ENCODE data around the gene CCNO.

The CCNO gene

DNA sequence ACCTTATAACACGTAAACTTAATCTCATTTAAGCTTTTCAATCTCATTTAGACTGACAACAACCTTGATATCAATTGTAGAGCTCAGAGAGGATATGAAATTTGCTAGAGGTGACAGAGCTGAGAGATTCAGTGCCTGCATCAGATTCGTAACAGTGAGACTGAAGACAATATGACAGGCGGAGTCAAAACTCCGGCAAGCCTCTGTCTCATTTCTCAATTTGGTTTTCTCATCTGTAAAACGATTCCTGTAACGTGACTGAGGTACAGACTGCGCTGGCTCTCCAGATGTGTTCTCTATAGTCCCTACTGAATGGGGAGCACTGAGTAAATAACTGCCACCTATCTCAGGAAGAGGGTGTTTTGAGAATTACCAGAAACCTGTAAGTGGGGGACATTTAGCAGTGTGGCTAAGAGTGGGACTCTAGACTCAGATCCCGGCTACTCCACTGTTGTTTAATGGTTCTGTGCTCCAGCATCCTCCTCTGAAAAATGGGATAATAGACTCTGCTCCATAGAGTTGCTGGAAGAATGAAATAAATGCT, 3.2 kb downstream of the CCNO start:
- Histone ChIP-seq H3K4me1 (ENCODE audit: insufficient read depth, low read length, poor library complexity, severe bottlenecking) (no peaks in the 10 kb centered on the region), H2AFZ (ENCODE audit: low read length) (no peak overlapping the region), H3K9me3 (ENCODE audit: insufficient read depth, low read depth, low read length) (no peaks in the 10 kb centered on the region), H3K27me3 (ENCODE audit: insufficient read depth, low read length, poor library complexity, severe bottlenecking) (peaks cover 15% of the 10 kb centered on the region), H3K4me2 (ENCODE audit: low read depth, low read length, poor library complexity, severe bottlenecking) (no peak overlapping the region), H3K9me2 (replicated peaks; ENCODE audit: low read depth, low read length) (no peaks in the 10 kb centered on the region), H3K79me2 (ENCODE audit: insufficient read depth, low read length) (no peaks in the 10 kb centered on the region), H3K36me3 (ENCODE audit: insufficient read depth, low read length) (no peaks in the 10 kb centered on the region), H3K4me3 (ENCODE audit: low read length, poor library complexity, severe bottlenecking) (no peak overlapping the region), H4K20me1 (ENCODE audit: insufficient read depth, low read length, poor library complexity, severe bottlenecking) (no peaks in the 10 kb centered on the region), H3K9ac (ENCODE audit: low read depth, low read length, poor library complexity, severe bottlenecking) (no peak overlapping the region), H3F3A (ENCODE audit: low read depth) (no peaks in the 10 kb centered on the region)
- TF ChIP-seq, protein P1, sequence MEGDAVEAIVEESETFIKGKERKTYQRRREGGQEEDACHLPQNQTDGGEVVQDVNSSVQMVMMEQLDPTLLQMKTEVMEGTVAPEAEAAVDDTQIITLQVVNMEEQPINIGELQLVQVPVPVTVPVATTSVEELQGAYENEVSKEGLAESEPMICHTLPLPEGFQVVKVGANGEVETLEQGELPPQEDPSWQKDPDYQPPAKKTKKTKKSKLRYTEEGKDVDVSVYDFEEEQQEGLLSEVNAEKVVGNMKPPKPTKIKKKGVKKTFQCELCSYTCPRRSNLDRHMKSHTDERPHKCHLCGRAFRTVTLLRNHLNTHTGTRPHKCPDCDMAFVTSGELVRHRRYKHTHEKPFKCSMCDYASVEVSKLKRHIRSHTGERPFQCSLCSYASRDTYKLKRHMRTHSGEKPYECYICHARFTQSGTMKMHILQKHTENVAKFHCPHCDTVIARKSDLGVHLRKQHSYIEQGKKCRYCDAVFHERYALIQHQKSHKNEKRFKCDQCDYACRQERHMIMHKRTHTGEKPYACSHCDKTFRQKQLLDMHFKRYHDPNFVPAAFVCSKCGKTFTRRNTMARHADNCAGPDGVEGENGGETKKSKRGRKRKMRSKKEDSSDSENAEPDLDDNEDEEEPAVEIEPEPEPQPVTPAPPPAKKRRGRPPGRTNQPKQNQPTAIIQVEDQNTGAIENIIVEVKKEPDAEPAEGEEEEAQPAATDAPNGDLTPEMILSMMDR (conservative IDR thresholded peaks at IDR 0.05; ENCODE audit: low read length) = no peak
- TF ChIP-seq EZH2phosphoT487 (IDR thresholded peaks at IDR 0.05; ENCODE audit: borderline replicate concordance) = no peak

DNA sequence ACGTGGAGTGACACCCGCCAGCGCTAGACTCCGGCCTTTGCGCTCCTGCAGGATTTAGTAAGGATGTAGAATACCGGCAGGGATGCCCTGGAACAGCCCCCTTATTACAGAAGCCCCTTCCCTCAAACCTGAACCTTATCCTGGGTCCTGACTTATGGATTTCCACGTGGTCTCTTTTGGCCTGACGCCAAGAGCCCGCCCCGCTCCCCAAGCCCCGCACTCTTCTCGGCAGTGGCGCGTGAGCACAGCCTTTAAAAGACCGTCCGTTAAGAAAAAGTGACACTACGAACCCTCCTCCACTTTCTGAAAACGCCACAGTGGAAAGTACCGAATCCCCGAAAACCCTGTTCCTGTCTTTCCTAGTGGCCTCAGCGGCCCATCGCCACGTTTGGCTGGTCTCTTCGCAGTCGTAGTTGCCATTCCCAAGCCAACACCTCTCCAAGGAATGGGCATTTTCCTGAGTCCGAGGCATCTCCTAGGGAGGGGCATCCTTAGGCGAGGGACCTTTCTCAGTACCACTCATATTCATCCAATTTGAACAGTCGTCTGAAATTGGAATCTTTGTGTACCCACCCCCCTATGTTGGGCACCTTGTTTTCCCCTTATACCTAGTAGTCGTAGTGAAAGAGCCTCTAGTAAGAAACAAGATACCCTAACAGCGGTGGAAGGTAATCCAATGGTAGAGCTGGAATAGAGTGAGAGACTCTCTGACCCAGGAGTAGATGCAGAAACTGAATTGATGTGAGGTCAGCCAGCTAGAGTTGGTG, 5.6 kb downstream of the CCNO start:
- H2AFZ ChIP-seq (ENCODE audit: low read length) = peak overlapping the region; percentile 87; the same call in 1 of the 2 replicates
- H3F3A ChIP-seq (ENCODE audit: low read depth) = no peaks in the 10 kb centered on the region
- no peaks in the 10 kb centered on the region for H3K4me1 ChIP-seq (ENCODE audit: insufficient read depth, low read length, poor library complexity, severe bottlenecking)
- H4K20me1 ChIP-seq (ENCODE audit: insufficient read depth, low read length, poor library complexity, severe bottlenecking) = no peaks in the 10 kb centered on the region
- no peaks in the 10 kb centered on the region for H3K9me2 ChIP-seq (replicated peaks; ENCODE audit: low read depth, low read length)
- no peaks in the 10 kb centered on the region for H3K79me2 ChIP-seq (ENCODE audit: insufficient read depth, low read length)
- TF ChIP-seq, protein P1 (conservative IDR thresholded peaks at IDR 0.05; ENCODE audit: low read length) = no peak
- TF ChIP-seq EZH2phosphoT487 (IDR thresholded peaks at IDR 0.05; ENCODE audit: borderline replicate concordance) = no peak
- H3K27me3 ChIP-seq (ENCODE audit: insufficient read depth, low read length, poor library complexity, severe bottlenecking) = no peaks in the 10 kb centered on the region
- no peaks in the 10 kb centered on the region for H3K36me3 ChIP-seq (ENCODE audit: insufficient read depth, low read length)
- H3K9ac ChIP-seq (ENCODE audit: low read depth, low read length, poor library complexity, severe bottlenecking) = peak overlapping the region; percentile 55
- H3K4me3 ChIP-seq (ENCODE audit: low read length, poor library complexity, severe bottlenecking) = peak overlapping the region; percentile 74
- H3K4me2 ChIP-seq (ENCODE audit: low read depth, low read length, poor library complexity, severe bottlenecking) = peak overlapping the region; percentile 39
- no peaks in the 10 kb centered on the region for H3K9me3 ChIP-seq (ENCODE audit: insufficient read depth, low read depth, low read length)

DNA sequence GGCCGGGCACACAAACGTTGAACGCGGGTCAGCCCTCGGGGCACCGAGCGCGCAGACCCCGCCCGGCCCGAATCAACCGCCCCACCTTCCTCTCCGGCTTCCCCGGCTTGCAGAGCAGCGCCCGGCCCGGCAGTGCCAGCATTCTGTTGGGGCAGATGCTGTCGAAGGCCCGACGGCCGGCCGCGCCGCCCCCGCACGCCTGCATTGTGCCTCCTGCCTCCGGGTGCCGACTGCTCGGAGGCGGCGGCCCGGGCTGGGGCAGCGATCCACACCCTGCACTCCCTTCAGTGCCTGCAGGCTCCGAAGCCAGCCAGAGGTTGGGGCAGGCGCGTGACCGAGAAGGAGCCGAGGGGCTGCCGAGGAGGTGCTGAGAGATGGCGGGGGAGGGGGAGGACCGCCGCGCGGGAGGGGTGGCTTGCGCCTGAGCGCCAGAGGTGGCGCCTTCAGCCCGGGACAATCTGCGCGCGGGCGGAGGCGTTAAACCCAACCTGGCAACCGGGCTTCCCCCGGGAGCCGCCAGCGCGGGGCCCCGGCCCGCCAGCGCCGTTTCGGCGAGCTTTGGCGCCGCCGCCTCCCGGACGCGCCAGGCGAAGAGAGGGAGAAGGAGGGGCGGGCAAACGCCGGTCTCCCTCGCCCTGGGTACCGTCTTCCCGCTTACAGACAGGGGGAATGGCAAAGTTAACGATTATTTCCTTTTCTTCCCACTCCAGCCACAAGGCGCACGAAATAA, 6.3 kb downstream of the CCNO start, which contains the start of gene MCIDAS:
MCIDAS (minus strand) TSS at position 382 of the 730 bp plus-strand sequence; CDS start at position 205, 177 bp downstream.
- Histone ChIP-seq H3K9ac (ENCODE audit: low read depth, low read length, poor library complexity, severe bottlenecking) (peak within 1 kb of the TSS; percentile 55), H3F3A (ENCODE audit: low read depth) (no peaks in the 10 kb centered on the region), H3K4me1 (ENCODE audit: insufficient read depth, low read length, poor library complexity, severe bottlenecking) (no peaks in the 10 kb centered on the region), H3K27me3 (ENCODE audit: insufficient read depth, low read length, poor library complexity, severe bottlenecking) (no peaks in the 10 kb centered on the region), H3K4me2 (ENCODE audit: low read depth, low read length, poor library complexity, severe bottlenecking) (peak within 1 kb of the TSS; percentile 39), H4K20me1 (ENCODE audit: insufficient read depth, low read length, poor library complexity, severe bottlenecking) (no peaks in the 10 kb centered on the region), H3K9me2 (replicated peaks; ENCODE audit: low read depth, low read length) (no peaks in the 10 kb centered on the region), H3K79me2 (ENCODE audit: insufficient read depth, low read length) (no peaks in the 10 kb centered on the region), H2AFZ (ENCODE audit: low read length) (peak within 1 kb of the TSS; percentile 87), H3K9me3 (ENCODE audit: insufficient read depth, low read depth, low read length) (no peaks in the 10 kb centered on the region), H3K4me3 (ENCODE audit: low read length, poor library complexity, severe bottlenecking) (peak within 1 kb of the TSS; percentile 74), H3K36me3 (ENCODE audit: insufficient read depth, low read length) (no peaks in the 10 kb centered on the region)
- TF ChIP-seq, protein P1 (conservative IDR thresholded peaks at IDR 0.05; ENCODE audit: low read length) = peak; percentile 20; the same call in 1 of the 2 replicates
- TF ChIP-seq EZH2phosphoT487 (IDR thresholded peaks at IDR 0.05; ENCODE audit: borderline replicate concordance) = no peak

All from Loucy (cell line).